Muscle layer of duodenum (tissue), 2 donors: ENCODE results near the gene ACTN4.
A peak's percentile ranks its signal among the peaks of the same experiment; 100 is the strongest.

Experiments used
- H3K27ac ChIP-seq: one replicate; pipeline ENCODE4 v1.7.0; 2013; ENCODE audit warnings: mild to moderate bottlenecking, low read length
- H3K27me3 ChIP-seq: one replicate; pipeline ENCODE4 v1.7.0; 2013; ENCODE audit warnings: low read depth, mild to moderate bottlenecking, control low read depth, low read length
- H3K36me3 ChIP-seq, 2 donors: one replicate each; pipeline ENCODE4 v1.7.0; 2013; ENCODE audit warnings: low read length in 2 of 2, control low read depth in 1 of 2, mild to moderate bottlenecking in 1 of 2; ENCODE audit not compliant: insufficient read depth in 2 of 2, control insufficient read depth in 1 of 2
- H3K4me1 ChIP-seq, 2 donors: one replicate each; pipeline ENCODE4 v1.7.0; 2013; ENCODE audit warnings: low read length in 2 of 2, mild to moderate bottlenecking in 2 of 2, control low read depth in 1 of 2, moderate library complexity in 1 of 2; ENCODE audit not compliant: insufficient read depth in 2 of 2, control insufficient read depth in 1 of 2
- H3K4me3 ChIP-seq, 2 donors: one replicate each; pipeline ENCODE4 v1.7.0; 2013; ENCODE audit warnings: low read length in 2 of 2, low read depth in 1 of 2, mild to moderate bottlenecking in 1 of 2
- H3K9me3 ChIP-seq, 2 donors: one replicate each; pipeline ENCODE4 v1.7.0; 2013; ENCODE audit warnings: low read length in 2 of 2, control low read depth in 1 of 2, mild to moderate bottlenecking in 1 of 2; ENCODE audit not compliant: control insufficient read depth in 1 of 2
- donor health status: healthy.

ACTN4 gene

GRCh38 chr19:38683393-38684077 is 36.1 kb downstream of the ACTN4 start:
- Histone ChIP-seq H3K36me3 (peaks cover 6 to 28% of the 10 kb centered on the region in 2 donors), H3K27me3 (no peaks in the 10 kb centered on the region), H3K27ac (peak overlapping the region; percentile 94), H3K4me1 (peaks cover 54 to 56% of the 10 kb centered on the region in 2 donors), H3K4me3 (peak overlapping the region in 1 of 2 donors; percentile 2), H3K9me3 (no peaks in the 10 kb centered on the region)

- H3K4me3 ChIP-seq: no peak overlapping the region
- H3K27ac ChIP-seq: peak overlapping the region; percentile 94
- H3K9me3 ChIP-seq: no peaks in the 10 kb centered on the region
- H3K4me1 ChIP-seq: peaks cover 51 to 58% of the 10 kb centered on the region in 2 donors
- H3K36me3 ChIP-seq: peaks cover 6 to 28% of the 10 kb centered on the region in 2 donors
- H3K27me3 ChIP-seq: no peaks in the 10 kb centered on the region
Observed at GRCh38 chr19:38684078-38684861, 36.8 kb downstream of the ACTN4 start.

GRCh38 chr19:38684862-38685665 is 37.6 kb downstream of the ACTN4 start:
- H3K27ac ChIP-seq: peak overlapping the region; percentile 94
- peaks cover 6 to 28% of the 10 kb centered on the region in 2 donors for H3K36me3 ChIP-seq
- no peaks in the 10 kb centered on the region for H3K27me3 ChIP-seq
- H3K4me1 ChIP-seq: peaks cover 47 to 50% of the 10 kb centered on the region in 2 donors
- H3K4me3 ChIP-seq: no peak overlapping the region
- no peaks in the 10 kb centered on the region for H3K9me3 ChIP-seq

GRCh38 chr19:38685666-38686529 is 38.4 kb downstream of the ACTN4 start:
- Histone ChIP-seq H3K4me1 (peaks cover 41 to 50% of the 10 kb centered on the region in 2 donors), H3K4me3 (no peak overlapping the region), H3K9me3 (no peaks in the 10 kb centered on the region), H3K27ac (peak overlapping the region; percentile 94), H3K36me3 (peaks cover 6 to 28% of the 10 kb centered on the region in 2 donors), H3K27me3 (no peaks in the 10 kb centered on the region)

GRCh38 chr19:38686530-38686888 is 39.1 kb downstream of the ACTN4 start:
- Histone ChIP-seq H3K27ac (peak overlapping the region; percentile 94), H3K36me3 (peaks cover 6 to 28% of the 10 kb centered on the region in 2 donors), H3K4me1 (peaks cover 41 to 45% of the 10 kb centered on the region in 2 donors), H3K27me3 (no peaks in the 10 kb centered on the region), H3K9me3 (no peaks in the 10 kb centered on the region), H3K4me3 (no peak overlapping the region)

- no peaks in the 10 kb centered on the region for H3K27me3 ChIP-seq
- peaks cover 50 to 57% of the 10 kb centered on the region in 2 donors for H3K4me1 ChIP-seq
- no peak overlapping the region for H3K4me3 ChIP-seq
- H3K36me3 ChIP-seq: peaks cover 16 to 32% of the 10 kb centered on the region in 2 donors
- H3K9me3 ChIP-seq: no peaks in the 10 kb centered on the region
- H3K27ac ChIP-seq: no peak overlapping the region
Observed at GRCh38 chr19:38687837-38688378, 40.5 kb downstream of the ACTN4 start.

GRCh38 chr19:38690146-38690545 is 42.7 kb downstream of the ACTN4 start:
- Histone ChIP-seq H3K4me1 (peaks cover 45 to 57% of the 10 kb centered on the region in 2 donors), H3K27ac (peak overlapping the region; percentile 71), H3K4me3 (no peak overlapping the region), H3K36me3 (peaks cover 16 to 29% of the 10 kb centered on the region in 2 donors), H3K9me3 (no peaks in the 10 kb centered on the region), H3K27me3 (no peaks in the 10 kb centered on the region)

GRCh38 chr19:38690832-38691231 is 43.4 kb downstream of the ACTN4 start:
- Histone ChIP-seq H3K27ac (peak overlapping the region; percentile 71), H3K4me1 (peaks cover 45 to 57% of the 10 kb centered on the region in 2 donors), H3K27me3 (no peaks in the 10 kb centered on the region), H3K4me3 (no peak overlapping the region), H3K36me3 (peaks cover 17 to 22% of the 10 kb centered on the region in 2 donors), H3K9me3 (no peaks in the 10 kb centered on the region)

- H3K4me3 ChIP-seq: peak overlapping the region in 1 of 2 donors; percentile 41
- H3K4me1 ChIP-seq: peaks cover 46 to 62% of the 10 kb centered on the region in 2 donors
- peak overlapping the region; percentile 93 for H3K27ac ChIP-seq
- no peaks in the 10 kb centered on the region for H3K27me3 ChIP-seq
- no peaks in the 10 kb centered on the region for H3K9me3 ChIP-seq
- H3K36me3 ChIP-seq: peaks cover 19 to 20% of the 10 kb centered on the region in 2 donors
Observed at GRCh38 chr19:38691938-38692457, 44.5 kb downstream of the ACTN4 start.
